GM18867 (cell line): ENCODE results near the gene PGRMC2.

Experiments
- ATAC-seq: cut with Tn5 transposase; IDR thresholded peaks from one replicate; pipeline ENCODE4 v1.9.1; 2021; ENCODE audit warnings: mild to moderate bottlenecking, moderate library complexity; ENCODE audit not compliant: unreplicated experiment

The PGRMC2 gene

GRCh38 chr4:128225148-128225547 lies 62.5 kb downstream of the PGRMC2 start:
- no peak for ATAC-seq

- no peak for ATAC-seq
Observed at GRCh38 chr4:128221586-128221985, 66.0 kb downstream of the PGRMC2 start.

- ATAC-seq: peak; percentile 68
Observed at GRCh38 chr4:128220286-128221235, 67.1 kb downstream of the PGRMC2 start.
